ENCODE results near the gene CHKA.
A peak's percentile ranks its signal among the peaks of the same experiment; 100 is the strongest.

The CHKA gene

GRCh38 chr11:68002938-68003845 lies 118.0 kb downstream of the CHKA start:
- Mint-ChIP-seq H3K36me3 (ENCODE audit: low read depth) (no peaks in the 10 kb centered on the region), H3K27ac (no peak overlapping the region), H3K4me1 (ENCODE audit: low read depth) (peaks cover 15% of the 10 kb centered on the region), H3K9me3 (no peaks in the 10 kb centered on the region), H3K4me3 (peak overlapping the region; percentile 76), H3K27me3 (ENCODE audit: low read depth) (no peaks in the 10 kb centered on the region)
- DNase-seq (ENCODE audit: low spot score): no peak
